Activated CD4-positive, alpha-beta T cell treated with anti-CD3 and anti-CD28 coated beads, Interleukin-2, Interleukin-6, amounts not matched to agents 100 ng/mL and 50 ng/mL, durations not matched to agents 16 hours and 8 hours (primary cell): Measurements from ENCODE around the gene MEIOSIN.

Source experiments
- DNase-seq: peaks from one replicate; pipeline ENCODE4 v3.0.0-alpha.2; 2020

Gene MEIOSIN

DNA sequence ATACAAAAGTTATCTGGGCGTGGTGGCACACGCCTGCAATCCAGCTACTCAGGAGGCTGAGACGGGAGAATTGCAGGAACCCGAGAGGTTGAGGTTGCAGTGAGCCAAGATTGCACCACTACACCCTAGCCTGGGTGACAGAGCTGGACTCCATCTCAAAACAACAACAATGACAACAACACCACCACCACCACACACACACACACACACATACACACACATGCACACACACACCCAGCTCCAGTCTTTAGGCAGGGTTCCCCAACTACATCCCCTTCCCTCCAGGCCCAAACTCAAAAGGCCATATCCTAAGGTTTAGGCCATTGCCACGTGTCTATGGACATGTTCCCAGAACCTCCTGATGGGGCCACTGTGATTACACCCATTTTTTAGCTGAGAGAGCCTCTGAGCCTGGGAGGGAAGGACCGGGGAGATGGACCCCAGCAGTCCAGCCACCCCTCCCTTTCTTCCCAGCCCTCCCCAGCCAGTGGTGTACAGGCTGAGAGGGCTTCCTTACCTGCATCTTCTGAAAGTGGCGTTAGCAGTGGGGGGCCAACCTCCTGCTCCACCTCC, 68.5 kb downstream of the MEIOSIN start:
- no peak for DNase-seq

DNA sequence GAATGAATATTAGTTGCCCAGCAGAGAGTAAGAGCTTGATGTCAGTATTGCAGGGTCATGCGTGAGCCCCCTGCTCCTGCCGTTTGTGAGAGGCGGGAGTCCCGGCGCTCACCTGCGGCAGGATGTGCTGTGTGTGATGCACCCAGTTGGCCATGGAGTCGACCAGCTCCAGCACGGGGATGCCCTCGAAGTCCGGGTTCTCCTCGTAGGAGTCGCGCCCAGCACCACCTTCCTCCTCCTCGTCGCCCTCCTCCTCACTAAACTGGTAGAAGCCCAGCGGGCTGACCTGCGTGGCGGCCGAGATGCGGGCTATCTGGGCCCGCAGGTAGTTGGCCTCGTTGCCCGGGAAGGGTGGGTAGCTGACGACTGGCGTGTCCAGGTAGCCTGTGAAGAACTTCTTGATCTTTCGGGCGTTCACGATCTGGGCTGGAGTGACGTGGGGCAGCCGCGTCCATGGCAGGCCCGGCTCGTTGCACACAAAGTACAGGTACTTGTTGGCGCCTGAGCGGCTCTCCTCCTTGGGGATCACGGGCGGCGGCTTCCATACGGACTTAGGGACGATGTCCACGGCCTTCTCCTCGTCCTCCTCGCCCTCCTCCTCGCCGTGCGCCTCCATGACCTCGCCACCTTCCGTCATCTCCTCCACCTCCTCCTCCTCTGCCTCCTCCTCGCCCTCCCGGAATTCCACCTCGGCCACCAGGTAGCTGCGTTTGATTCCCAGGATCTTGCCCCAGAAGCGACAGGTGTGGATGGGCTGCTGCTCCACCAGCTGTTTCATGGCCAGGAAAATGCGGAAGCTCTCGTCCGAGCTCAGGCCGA, 71.1 kb downstream of the MEIOSIN start:
- DNase-seq: no peak

DNA sequence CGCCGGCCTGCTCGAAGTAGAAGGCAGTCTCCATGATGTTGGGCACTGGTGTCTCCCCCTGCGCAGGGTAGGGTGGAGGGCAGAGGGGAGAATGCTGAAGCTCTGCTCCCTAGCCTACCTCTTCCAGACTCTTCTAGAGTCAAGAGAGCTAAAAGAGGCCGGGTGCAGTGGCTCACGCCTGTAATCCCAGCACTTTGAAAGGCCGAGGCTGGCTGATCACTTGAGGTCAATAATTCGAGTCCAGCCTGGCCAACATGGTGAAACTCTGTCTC, 71.7 kb downstream of the MEIOSIN start:
- DNase-seq: no peak

DNA sequence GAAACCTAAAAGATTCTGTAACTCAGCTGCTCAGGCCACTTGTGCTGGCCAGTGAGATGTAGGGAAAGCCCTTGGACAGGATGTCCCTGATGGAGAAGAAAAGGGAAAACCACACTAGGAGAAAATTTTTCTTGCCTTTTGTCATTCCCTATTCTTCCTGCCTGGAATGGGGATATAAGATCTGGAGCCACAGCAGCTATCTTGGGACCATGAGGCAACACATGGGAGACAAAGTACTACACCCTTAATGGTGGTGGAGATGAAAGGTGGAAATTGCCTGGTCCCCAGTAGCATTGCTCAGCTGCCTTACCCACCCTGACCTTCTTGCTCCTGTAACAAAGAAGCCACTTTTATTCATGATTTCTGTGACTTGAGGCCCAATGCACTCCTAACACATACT, 72.5 kb downstream of the MEIOSIN start:
- no peak for DNase-seq

DNA sequence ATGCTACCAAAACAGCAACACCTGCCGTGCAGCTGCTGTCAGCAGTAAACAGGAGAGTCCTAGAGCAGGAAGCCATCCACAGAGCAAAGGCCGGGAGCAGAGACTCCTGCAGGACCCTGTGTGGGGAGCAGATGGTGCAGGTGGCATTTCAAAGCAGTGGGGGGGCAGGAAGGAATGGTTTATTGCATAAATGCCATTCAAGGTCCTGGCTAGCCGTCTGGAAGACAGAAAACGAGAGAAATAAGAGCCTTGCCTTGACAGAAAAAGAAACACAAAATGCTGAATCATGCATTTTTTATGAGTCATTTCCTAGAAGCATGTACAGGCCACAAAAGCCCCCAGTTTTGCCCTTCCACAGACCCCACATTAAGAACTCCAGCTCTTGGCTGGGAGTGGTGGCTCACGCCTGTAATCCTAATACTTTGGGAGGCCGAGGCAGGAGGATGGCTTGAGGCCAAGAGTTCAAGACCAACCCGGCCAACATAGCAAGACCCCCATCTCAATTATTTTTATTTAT, 76.5 kb downstream of the MEIOSIN start:
- DNase-seq: peak; percentile 62

DNA sequence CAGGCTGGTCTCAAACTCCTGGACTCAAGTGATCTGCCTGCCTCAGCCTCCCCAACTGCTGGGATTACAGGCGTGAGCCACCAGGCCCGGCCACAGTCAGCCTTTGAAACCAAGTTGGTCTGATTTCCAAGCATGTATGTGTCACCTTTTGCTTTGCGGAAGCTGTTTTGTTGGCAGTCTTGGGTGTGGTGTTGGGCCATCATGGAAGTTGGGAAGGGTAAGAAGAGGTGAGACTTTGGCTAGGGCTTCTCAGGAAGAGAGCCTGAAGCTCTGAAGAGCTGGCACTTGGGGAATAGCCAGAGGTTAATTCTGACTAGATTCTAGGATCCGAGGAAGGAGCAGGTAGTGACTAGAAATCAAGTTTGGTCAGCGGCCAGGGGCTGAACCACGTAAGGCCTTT, 79.1 kb downstream of the MEIOSIN start:
- no peak for DNase-seq
